ENCODE results near the gene PCSK6.

DNA sequence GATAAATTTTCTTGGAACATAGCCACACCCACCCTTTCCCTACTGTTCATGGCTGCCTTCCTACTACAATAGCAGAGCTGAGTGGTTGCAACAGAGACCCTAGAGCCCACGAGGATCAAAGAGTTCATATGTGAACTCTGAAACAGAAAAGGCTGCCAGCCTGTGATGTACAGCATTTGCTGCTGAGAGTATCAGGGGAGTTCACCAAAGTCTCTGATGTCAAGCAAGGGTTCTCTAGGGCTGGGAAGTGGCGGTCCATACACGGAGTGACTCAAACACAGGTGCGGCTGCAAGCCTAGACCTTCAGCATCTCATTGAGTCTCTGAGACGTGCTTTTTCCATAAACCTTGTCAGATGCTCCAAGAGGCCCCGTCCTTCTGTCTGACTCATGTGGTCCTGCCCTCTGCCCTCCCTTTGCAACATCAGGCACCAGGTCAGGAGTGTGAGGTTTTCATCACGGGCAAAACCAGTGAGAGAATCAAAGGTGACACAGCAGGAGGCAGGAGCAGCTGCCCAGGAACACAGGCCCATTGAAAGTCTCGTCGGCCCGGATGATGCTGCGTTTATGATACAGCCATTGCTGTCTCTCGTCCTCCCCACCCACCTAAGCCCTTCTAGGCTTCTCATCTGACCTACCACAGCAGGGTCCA lies 42.9 kb downstream of the PCSK6 start:
- TF ChIP-seq, protein P1, sequence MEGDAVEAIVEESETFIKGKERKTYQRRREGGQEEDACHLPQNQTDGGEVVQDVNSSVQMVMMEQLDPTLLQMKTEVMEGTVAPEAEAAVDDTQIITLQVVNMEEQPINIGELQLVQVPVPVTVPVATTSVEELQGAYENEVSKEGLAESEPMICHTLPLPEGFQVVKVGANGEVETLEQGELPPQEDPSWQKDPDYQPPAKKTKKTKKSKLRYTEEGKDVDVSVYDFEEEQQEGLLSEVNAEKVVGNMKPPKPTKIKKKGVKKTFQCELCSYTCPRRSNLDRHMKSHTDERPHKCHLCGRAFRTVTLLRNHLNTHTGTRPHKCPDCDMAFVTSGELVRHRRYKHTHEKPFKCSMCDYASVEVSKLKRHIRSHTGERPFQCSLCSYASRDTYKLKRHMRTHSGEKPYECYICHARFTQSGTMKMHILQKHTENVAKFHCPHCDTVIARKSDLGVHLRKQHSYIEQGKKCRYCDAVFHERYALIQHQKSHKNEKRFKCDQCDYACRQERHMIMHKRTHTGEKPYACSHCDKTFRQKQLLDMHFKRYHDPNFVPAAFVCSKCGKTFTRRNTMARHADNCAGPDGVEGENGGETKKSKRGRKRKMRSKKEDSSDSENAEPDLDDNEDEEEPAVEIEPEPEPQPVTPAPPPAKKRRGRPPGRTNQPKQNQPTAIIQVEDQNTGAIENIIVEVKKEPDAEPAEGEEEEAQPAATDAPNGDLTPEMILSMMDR (conservative IDR thresholded peaks at IDR 0.05; ENCODE audit: low read depth, low read length): no peak
- TF ChIP-seq EZH2phosphoT487 (IDR thresholded peaks at IDR 0.05; ENCODE audit: borderline replicate concordance, low read length): no peak

Measured in PC-3 (cell line).